CD4-positive, alpha-beta T cell treated with Interleukin-4 for 1 hour (primary cell): ENCODE measurements around the gene ATP1A3.
"Not testable (repeated sequence)": the region's sequence is repeated elsewhere in the genome, so short reads cannot be mapped to it uniquely, and the experiment has no call there.

ENCODE experiments used
- DNase-seq, 2 donors: peaks; one replicate each; pipeline ENCODE4 v3.0.0-alpha.2; 2020 to 2022

The ATP1A3 gene

DNA sequence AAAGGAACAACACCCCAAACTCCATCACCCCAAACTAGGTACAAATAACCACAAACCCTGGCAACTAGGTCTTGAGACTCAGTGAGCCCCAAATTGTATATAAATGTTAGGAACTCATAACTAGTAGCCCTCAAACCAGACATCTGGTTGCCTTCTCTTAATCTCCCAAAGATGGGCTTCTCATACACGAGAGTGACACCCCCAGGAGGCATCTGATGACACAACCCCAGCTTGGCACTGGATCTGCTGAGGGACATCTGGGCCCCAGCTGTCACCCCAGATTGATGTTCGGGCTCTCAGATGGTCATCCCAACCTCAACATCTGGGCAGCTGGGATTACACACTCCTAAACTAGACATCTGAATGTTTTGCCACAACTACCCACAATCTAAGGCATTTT is 49.7 kb downstream of the ATP1A3 start:
- no peak for DNase-seq

DNA sequence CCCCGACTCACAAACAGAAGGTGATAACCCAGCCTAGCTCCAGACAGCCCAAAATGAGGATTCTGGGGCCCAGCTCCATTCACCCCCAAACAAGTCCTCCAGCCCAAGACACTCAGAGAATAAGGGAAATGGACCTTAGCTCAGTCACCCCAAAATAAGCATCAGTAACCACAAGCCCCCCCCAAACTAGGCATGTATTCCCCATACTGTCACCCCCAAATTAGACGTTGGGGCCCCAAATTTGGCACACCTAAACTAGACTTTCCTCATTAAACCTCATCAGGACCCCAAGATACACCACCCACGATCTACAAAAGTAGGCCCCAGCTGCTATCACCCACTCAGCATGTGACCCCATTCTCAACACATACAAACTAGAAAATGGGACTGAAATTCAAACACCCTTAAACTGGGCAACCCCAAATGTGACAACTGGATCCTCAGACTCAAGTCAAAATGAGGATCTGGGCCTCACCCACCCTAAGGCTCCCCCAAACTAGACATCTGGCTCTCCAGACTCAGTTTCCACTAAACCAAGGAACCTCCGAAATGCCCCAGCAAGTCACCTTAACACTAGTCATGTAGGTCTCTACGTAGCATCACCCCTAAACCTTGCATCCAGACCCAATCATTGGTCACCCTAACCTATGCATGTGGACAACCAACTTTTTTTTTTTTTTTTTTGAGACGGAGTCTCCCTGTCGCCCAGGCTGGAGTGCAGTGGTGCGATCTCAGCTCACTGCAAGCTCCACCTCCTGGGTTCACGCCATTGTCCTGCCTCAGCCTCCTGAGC is 52.4 kb downstream of the ATP1A3 start:
- no peak for DNase-seq

DNA sequence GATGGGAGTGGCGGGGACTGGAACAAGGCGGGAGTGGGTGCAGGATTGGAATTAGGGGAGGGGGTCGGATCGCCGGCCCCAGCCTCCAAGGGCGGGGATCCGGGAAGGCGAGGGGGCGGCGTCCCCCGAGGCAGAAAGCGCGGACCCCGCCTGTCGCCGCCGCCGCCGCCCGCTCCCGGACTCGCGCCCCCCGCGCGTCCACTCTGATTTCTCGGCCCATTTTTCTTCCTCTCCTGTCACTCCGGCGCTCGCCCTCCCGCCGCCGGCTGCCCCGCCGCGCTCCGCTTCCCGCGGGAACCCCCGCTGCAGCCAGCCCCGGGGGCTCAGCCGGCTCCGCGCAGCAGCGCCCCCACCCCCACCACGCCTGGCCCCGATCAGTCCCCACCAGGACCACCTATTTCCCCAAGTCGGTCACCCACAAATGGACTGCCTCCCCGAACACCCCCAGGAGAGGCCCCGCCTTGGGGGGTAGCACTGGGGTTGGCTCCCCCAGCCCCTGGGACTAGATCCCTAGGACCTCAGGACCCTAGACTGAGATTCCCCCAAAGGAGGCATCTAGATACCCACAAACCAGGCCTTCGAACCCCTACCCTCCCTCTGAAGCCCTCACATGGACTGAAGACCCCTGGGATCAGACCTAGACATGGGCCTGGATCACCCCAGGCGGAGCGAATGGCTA is 53.2 kb downstream of the ATP1A3 start:
- no peak for DNase-seq

DNA sequence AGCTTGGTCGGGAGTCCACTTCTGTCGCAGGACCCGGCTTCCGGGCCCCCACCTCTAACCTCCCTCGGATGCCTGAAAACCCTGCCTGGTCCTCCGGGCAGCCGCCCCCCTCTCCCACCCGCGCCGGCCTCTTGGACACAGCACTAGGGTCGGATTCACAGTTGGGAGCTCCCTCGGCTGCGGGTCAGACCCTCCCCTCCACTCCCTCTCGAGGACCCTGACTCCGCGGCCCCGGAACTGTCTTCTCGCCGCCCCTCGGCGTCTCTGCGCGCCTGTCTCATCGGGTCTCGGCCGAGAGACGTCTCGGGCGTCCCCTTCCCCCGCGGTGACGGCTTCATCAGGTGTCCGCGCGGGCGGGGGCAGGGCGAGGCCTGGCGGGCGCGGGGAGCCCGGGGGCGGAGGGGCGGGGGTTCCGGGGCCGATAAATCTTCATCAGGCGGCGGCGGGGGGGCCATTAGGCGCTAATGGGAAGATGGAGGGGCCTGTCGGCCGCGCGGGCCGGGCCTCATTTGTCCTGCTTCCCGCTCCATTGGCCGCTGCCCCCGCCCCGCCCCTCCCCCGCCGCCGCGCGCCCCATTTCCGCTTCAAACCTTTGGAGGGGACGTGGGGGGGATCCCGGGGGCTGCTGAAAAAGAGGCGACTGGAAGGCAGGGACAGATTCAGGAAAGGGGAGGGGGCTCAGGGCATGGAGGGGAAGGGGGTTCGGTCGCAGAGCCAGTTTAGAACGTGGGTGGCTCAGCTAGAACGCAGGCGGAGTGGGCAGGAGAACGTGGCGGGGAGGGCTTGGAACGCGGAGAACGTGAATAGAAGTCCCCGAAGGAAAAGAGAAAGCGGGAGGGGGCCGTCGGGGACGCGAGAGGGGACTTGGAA is 53.9 kb downstream of the ATP1A3 start:
- DNase-seq = peak; percentile 44 to 71

DNA sequence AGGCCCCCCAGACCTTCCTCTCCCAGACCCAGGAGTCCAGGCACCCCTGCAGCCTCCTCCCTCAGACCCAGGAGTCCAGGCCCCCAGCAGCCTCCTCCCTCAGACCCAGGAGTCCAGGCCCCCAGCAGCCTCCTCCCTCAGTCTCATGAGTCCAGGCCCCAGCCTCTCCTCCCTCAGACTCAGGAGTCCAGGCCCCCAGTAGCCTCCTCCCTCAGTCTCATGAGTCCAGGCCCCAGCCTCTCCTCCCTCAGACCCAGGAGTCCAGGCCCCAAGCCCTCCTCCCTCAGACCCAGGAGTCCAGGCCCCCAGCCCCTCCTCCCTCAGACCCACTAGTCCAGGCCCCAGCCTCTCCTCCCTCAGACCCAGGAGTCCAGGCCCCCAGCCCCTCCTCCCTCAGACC is 54.8 kb downstream of the ATP1A3 start:
- not testable (repeated sequence) for DNase-seq

DNA sequence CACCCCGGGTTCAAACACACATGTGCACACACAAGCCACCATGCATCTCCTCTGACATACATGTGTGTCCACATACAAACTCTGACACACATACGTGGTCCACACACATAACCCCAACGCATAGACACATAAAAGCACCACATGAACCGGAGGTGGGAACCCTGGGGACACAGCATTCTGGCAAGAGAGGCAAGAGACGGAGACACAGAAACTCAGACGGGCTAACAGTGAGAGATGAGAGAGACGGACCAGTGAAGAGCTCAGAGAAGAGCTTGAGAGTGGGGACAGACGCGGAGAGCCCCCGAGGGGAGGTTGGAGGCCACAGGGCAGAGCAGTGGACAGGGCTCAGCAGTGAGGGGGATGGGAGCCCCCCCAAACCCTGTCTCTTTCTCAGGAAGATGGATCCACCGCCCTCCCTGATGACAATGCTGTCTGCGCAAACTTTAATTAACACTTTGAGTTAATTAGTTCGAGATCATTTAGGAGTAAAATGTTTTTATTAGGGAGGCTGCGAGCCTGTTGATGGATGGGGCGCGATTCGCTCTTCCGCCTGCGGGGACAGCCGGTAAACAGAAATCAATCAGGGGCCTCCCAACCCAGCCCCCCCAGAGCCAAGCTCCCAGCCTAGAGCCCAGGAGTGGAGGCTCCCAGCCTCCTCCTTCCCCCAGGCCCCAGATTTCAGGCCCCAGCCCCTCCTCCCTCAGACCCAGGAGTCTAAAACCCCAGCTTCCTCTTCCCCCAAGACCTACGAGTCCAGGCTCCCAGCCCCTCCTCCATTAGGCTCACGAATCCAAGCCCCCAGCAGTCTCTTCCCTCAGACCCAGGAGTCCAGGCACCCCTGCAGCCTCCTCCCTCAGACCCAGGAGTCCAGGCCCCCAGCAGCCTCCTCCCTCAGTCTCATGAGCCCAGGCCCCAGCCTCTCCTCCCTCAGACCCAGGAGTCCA is 56.2 kb downstream of the ATP1A3 start:
- DNase-seq = no peak

DNA sequence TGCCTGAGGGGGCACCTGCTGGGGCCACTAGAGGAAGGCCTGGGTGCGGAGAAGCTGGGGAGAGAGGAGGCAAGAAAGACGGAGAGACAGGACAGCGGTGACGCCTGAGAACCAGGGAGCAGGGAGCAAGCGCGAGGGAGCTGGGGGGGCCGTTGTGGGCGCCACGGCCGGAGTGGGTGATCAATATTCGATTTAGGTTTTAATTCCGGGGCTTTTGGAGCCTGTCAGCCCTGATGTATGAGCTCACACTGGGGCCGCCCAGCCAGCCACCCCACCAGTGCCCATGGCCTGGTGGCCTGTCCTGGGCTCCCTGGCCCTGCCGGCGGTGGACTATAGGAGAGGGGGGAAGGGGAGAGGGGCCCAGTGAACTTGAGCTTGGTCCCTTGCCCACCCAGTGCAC is 57.1 kb downstream of the ATP1A3 start:
- DNase-seq = no peak

DNA sequence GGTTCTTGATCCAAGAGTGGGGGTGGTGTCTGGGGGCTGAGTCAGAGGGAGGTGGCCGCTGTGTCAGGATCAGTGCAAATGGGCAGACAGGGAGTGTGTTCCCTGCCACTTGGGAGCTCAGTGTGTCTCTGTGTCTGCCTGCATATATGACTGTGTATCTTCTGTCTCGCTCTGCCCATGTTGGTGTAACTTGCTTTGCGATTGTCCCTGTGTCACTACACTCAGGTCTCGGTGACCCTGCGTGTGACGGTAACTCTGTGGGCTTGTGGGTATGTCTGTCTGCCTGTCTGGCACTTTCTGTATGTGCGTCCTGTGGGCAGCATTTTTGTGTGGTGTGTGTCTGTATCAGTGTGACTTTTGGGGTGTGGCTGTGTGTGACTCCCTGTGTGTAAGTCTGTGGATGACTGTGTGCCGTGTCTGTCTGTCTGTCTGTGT is 57.6 kb downstream of the ATP1A3 start:
- peak; percentile 65 to 68 for DNase-seq

DNA sequence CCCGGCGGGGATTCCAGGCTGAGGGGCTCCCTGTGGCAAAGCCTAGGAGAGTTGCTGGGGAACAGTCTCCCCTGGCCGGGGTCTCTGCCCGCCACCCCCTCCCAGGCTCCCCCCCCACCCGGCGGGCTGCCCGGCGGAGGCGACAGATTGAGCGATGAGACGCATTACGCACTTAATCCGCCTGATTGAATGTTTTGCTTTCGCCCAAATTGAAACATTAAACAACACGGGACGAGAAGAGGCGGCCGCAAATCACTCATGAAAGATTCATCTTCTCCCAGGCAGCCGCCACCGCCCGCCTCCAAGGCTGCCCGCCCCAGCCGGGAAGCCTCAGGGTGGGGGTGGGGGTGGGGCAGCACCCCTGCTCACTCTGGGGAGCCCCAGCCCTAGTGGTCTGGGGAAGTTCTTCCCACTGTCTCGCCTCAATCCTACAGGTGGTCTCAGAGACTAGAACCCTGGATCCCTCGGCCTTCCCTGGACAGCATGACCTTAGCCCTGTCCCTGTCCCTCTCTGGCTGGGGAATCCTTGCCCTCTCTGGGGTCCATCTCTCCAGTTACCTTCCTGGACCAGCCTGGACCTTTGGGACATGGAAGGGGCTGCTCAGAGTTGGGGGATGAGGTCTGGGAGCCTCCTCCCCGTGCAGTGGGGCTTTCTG is 58.1 kb downstream of the ATP1A3 start:
- DNase-seq = no peak

DNA sequence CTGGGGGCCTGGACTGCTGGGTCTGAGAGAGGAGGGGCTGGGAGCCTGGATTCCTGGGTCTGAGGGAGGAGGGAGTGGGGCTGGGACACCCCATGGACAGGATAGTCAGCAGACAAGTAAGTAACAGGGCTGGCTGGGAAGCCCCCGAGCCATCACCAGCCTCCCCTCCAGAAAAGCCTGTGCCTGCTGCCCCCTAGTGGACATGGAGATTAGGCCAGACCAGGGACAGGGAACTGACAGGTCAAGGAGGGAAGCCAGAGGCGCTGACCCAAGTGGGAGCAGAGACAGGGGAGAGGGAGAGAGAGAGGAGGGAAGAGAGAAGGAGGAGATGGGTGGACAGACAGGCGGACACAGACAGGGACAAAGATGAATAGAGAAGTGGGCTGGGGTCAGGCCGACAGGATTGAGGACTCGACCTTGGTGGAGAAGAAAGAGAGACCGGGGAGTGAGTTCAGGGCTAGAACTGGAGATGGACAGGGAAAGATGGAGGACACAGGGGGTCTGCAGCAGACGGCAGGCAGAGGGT is 59.1 kb downstream of the ATP1A3 start:
- peak; percentile 84 to 85 for DNase-seq

DNA sequence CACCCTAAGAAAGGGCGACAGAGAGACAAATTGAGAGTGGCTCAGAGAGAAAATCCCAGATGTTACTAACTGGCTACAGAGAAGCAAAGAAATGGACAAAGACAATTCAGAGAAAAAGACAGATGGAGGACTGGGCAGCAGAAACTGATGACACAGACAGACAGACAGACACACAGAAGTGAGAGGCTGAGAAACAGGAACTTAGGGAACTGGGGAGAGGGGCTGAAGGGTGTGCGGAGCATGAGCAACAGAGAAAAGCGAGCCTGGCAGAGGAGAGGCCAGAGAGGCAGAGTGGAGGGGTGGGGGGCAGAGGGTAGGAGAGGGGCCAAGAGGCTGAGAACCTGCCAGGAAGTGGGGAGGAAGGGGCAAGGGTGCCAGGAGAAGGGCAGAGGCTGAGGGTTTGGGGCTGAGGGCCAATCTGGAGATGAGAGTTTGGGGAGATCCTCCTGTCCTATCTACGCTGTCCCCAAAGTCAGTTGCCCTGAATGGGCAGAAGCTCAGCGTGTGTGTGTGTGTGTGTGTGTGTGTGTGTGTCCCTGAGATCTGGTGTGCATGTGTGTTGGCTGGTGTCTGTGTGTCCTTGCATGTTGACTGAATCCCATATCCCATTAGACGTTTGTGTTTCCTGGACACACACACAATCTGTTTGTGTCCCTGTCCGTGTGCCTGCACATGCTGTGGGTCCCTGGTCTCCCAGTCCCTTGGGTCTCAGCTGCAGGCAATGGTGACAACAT is 60.2 kb downstream of the ATP1A3 start:
- DNase-seq = no peak

DNA sequence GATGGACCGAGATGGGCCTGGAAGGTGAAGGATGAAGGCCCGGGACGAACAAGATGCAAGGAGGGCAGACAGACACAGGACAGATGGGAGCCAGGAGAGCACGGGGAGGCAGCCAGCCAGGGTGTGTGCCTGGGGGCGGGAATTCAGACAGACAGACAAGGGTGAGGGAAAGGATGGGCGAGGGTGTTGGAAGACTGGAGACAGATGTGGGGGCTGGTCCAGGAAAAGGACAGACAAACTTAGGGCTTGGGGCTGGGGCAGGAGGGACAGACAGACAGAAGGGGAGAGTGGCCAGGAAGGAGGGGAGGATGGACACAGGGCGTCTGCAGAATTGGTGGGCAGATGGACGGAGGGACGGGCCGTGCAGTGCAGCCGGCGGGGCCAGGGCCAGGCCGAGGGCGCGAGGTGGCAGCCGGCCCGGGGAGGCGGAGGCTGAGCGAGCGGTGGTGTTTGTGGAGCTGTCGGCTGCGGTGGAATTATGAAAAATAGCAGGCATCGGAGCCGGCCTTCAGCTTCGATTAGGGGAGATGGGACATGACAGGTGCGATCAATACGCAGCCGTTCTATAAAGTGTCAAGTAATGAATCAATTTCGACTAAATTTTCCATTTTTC is 61.2 kb downstream of the ATP1A3 start:
- DNase-seq = no peak

DNA sequence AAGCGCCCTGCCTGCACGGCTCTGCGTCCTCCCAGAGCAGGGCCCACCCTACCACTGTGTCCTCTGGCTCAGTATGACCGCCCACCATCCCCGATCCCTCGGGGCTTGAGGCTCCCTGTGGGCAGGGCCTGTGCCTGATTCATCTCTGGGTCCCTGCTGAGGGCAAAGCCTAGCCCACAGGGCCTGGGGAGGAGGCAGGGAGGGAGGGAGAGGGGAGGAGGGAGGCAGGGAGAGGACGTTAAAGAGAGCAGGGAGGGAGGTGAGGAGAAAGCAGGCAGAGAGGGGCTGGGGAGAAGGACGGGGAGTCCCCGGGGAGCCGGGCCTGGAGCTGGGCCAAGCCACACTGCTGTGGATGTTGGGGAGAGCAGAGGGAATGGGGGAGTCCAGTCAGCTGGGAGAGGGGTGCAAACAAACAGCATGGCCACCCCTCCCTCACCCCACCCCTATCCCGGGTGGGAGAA is 61.7 kb downstream of the ATP1A3 start:
- DNase-seq = no peak

DNA sequence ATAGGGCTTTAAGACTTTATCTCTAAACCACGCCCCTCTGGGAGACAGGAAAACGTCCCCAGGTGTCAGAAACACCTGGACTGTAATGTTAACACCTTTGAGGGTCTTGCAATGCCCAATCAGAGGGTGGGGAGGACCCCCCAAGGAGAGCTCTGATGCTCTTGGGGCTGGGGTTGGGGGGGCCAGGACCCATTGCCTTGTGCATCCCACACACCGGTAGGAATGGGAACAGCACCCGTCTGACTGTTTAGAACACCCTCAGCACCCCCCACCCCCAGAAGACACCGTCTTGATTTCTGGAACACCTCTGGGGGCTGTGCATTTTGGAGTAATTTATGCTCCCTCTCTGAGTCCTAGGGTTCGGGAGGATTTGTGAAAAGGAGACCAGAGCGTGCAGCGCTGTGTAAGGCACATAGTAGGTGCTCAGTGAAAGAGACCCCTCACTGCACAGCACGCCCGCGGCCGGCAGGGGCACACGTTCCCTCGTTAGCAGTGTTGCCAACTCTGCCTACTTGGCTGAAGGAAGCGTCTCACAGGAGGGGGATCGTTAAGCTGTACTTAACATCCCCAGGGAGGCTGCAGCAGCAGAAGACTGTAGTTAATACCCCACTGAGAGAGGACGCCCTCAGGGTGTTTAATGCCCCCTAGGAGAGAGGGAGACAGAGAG is 63.0 kb downstream of the ATP1A3 start:
- peak in 1 of 2 donors; percentile 44 for DNase-seq

DNA sequence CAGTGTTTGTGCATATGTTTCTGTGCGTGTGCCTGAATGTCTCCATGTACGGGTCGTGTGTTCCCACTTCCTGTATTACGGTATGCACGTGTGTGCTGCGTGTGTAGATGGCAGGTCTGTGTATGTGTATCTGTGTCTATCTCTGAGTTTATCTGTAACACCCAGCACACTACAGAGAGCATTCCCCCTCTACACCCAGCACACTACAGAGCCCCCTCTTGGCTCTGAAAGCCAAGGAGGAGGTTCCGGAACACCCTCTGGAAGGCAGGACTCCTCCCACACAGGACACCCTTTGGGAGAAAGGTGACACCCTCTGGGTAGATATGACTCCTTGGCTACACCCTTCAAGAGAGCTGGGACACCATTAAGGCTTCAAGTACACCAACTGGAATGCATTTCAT is 63.7 kb downstream of the ATP1A3 start:
- no peak for DNase-seq

DNA sequence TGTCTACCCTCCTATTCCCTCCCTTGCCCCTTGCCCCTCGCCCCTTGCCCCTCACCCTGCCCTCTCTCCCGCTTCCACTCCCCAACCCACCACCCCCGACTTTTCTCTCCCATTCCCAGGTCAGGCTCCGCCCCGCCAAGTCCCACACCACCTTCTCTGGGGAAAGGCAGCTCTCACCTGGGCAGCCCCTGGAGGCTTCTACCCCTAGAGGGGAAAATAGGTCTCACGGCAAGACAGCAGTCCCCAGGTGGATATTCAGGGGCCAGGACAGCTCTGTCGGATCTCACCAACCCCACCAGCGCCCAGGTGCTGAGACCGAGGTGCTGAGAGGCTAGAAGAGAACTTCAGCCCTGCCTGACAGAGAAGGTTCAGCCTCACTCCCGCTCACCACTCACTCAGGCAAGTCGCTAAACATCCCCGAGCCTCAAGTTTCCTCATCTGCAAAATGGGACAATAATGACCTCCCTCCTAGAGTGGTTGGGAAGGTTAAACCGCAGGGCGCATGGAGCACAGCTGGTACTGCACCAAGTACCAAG is 64.4 kb downstream of the ATP1A3 start:
- no peak for DNase-seq

DNA sequence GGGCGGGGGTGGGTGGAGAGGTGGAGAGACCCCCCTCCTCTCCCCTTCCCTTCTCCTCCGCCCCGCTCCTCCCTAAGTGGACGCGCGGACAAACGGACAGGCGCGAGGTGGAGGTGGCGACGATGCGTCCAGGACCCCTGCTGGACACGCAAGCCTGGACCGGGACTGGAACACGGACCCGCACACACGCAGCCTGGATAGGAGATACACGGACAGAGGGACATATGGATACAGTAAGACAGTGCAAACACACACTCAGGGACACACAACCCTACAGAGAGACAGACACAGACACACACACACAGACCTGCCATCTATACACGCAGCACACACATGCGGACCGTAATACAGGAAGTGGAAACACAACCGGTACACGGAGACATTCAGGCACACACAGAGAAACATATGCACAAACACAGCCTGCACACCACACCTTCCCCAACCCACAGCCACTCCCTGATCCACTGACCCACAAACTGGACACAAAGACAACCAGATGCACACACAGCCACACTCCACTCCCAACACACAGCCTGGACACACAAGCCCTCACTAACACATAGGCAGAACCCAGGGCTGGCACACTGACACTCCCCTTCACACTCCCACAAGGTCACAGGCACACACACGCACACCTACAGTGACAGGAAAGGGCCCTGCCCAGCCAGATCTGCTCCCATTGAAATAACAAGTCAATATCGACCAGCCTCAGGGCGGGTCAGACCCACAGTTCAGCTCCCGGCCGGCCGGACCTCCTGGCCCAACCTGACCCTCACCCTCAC is 65.1 kb downstream of the ATP1A3 start:
- DNase-seq = peak; percentile 53 to 55

DNA sequence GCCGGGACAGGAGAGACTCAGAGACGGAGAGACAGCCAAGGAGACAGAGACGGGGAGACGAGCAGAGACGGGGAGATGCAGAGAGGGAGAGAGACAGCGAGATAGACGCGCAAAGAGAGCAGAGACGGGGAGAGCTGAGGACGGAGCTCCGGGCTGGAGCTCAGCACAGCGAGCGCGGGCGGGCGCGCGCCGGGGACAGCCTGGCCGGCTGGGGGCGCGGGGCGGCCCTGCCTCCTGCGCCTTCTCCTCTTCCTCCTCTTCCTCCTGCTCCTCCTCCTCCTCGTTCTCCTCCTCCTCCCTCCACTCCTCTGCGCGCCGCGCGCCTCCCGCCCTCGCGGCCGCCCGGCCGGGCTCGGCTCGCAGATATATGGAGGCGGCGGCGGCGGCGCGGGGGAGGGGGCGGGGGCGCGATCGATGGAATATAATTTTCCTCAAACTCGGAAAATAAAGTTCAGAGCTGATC is 65.8 kb downstream of the ATP1A3 start, which contains the start of gene ERFL:
TSS of gene ERFL (minus strand) at position 229 of the 463 bp plus-strand sequence. CDS start 15,530 bp downstream, outside the sequence.
- DNase-seq = no peak
